ENCODE results near the gene CAPG.

DNA sequence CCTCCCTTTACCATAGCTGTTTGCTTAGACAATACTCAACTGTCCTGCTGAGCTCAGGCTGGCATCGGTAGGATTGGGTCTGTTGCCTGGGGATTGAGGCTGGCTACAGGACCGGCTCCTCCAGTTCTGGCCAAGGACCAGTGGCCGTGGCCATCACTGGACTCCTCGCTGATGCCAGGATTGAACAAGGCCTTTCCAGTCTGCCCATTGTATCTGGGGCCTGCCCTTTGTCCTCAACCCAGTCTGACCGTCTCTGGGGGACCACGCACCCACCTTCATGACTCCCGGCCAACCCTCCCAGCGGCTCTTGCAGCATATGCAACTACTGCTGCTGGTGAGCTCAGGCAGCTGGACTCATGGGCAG is 37.0 kb upstream of the CAPG start:
- TF ChIP-seq CTCF (IDR thresholded peaks at IDR 0.05): no peak
- TF ChIP-seq POLR2AphosphoS5 (IDR thresholded peaks at IDR 0.05): no peak
- TF ChIP-seq POLR2A (IDR thresholded peaks at IDR 0.05): no peak
